B cell (primary cell): ENCODE results near the gene SENP8.
"Not testable (repeated sequence)": the region's sequence is repeated elsewhere in the genome, so short reads cannot be mapped to it uniquely, and the experiment has no call there.

ENCODE experiments used
- EZH2 ChIP-seq: IDR thresholded peaks from 2 replicates; pipeline ENCODE4 v1.6.1; 2012; ENCODE audit warnings: borderline replicate concordance, low read depth, mild to moderate bottlenecking, moderate library complexity, low read length; ENCODE audit not compliant: insufficient read depth, poor library complexity, severe bottlenecking
- TF ChIP-seq, protein P1 (sequence below): fragments of 200-600 bp; IDR thresholded peaks from one replicate; pipeline ENCODE4 v1.8.0; 2022; ENCODE audit warnings: antibody characterized with exemption, mild to moderate bottlenecking

DNA sequence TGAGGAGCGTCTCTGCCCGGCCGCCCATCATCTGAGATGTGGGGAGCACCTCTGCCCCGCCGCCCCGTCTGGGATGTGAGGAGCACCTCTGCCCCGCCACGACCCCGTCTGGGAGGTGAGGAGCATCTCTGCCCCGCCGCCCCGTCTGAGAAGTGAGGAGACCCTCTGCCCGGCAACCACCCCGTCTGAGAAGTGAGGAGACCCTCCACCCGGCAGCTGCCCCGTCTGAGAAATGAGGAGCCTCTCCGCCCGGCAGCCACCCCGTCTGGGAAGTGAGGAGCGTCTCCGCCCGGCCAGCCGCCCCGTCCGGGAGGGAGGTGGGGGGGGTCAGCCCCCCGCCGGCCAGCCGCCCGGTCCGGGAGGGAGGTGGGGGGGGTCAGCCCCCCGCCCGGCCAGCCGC is 17.7 kb upstream of the SENP8 start:
- TF ChIP-seq, protein P1, sequence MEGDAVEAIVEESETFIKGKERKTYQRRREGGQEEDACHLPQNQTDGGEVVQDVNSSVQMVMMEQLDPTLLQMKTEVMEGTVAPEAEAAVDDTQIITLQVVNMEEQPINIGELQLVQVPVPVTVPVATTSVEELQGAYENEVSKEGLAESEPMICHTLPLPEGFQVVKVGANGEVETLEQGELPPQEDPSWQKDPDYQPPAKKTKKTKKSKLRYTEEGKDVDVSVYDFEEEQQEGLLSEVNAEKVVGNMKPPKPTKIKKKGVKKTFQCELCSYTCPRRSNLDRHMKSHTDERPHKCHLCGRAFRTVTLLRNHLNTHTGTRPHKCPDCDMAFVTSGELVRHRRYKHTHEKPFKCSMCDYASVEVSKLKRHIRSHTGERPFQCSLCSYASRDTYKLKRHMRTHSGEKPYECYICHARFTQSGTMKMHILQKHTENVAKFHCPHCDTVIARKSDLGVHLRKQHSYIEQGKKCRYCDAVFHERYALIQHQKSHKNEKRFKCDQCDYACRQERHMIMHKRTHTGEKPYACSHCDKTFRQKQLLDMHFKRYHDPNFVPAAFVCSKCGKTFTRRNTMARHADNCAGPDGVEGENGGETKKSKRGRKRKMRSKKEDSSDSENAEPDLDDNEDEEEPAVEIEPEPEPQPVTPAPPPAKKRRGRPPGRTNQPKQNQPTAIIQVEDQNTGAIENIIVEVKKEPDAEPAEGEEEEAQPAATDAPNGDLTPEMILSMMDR: not testable (repeated sequence)
- TF ChIP-seq EZH2: not testable (repeated sequence)
